ENCODE measurements around the gene RAB11FIP3. TPM values are rescaled to one million over a fixed set of nuclear protein-coding genes. Genes with fewer than 3 reads are reported as not detected.
"Not testable (repeated sequence)": the region's sequence is repeated elsewhere in the genome, so short reads cannot be mapped to it uniquely, and the experiment has no call there.

Gene RAB11FIP3
- total RNA-seq, 1 donor from 2014 or later: 81.5 TPM

GRCh38 chr16:463071-463470, 37.6 kb downstream of the RAB11FIP3 start:
- Mint-ChIP-seq H3K27me3 (ENCODE audit: unreplicated experiment) (peaks cover 9% of the 10 kb centered on the region), H3K4me3 (ENCODE audit: unreplicated experiment) (no peak overlapping the region), H3K27ac (ENCODE audit: unreplicated experiment) (peak overlapping the region; percentile 14), H3K9me3 (ENCODE audit: unreplicated experiment) (no peaks in the 10 kb centered on the region), H3K4me1 (ENCODE audit: unreplicated experiment) (peaks cover 4% of the 10 kb centered on the region), H3K36me3 (ENCODE audit: low read depth, unreplicated experiment) (peaks cover 29% of the 10 kb centered on the region)
- no peak for TF ChIP-seq CTCF (IDR thresholded peaks at IDR 0.05; ENCODE audit: unreplicated experiment)
- no peak for DNase-seq (ENCODE audit: low spot score)

- H3K36me3 Mint-ChIP-seq (ENCODE audit: low read depth, unreplicated experiment): peaks cover 20% of the 10 kb centered on the region
- H3K9me3 Mint-ChIP-seq (ENCODE audit: unreplicated experiment): no peaks in the 10 kb centered on the region
- peaks cover 6% of the 10 kb centered on the region for H3K4me1 Mint-ChIP-seq (ENCODE audit: unreplicated experiment)
- DNase-seq (ENCODE audit: low spot score): no peak
- H3K27ac Mint-ChIP-seq (ENCODE audit: unreplicated experiment): no peak overlapping the region
- H3K4me3 Mint-ChIP-seq (ENCODE audit: unreplicated experiment): no peak overlapping the region
- no peak for TF ChIP-seq CTCF (IDR thresholded peaks at IDR 0.05; ENCODE audit: unreplicated experiment)
- peaks cover 3% of the 10 kb centered on the region for H3K27me3 Mint-ChIP-seq (ENCODE audit: unreplicated experiment)
These were observed 41.2 kb downstream of the RAB11FIP3 start for GRCh38 chr16:466651-467050.

- not testable (repeated sequence) for H3K4me3 Mint-ChIP-seq (ENCODE audit: unreplicated experiment); H3K27ac Mint-ChIP-seq (ENCODE audit: unreplicated experiment); H3K9me3 Mint-ChIP-seq (ENCODE audit: unreplicated experiment); H3K4me1 Mint-ChIP-seq (ENCODE audit: unreplicated experiment); H3K27me3 Mint-ChIP-seq (ENCODE audit: unreplicated experiment); DNase-seq (ENCODE audit: low spot score)
- peaks cover 13% of the 10 kb centered on the region for H3K36me3 Mint-ChIP-seq (ENCODE audit: low read depth, unreplicated experiment)
These were observed 41.9 kb downstream of the RAB11FIP3 start for GRCh38 chr16:467249-467871.

- Mint-ChIP-seq H3K9me3 (ENCODE audit: unreplicated experiment) (no peaks in the 10 kb centered on the region), H3K4me3 (ENCODE audit: unreplicated experiment) (peak overlapping the region; percentile 29), H3K4me1 (ENCODE audit: unreplicated experiment) (peaks cover 6% of the 10 kb centered on the region), H3K27ac (ENCODE audit: unreplicated experiment) (no peak overlapping the region), H3K36me3 (ENCODE audit: low read depth, unreplicated experiment) (peaks cover 11% of the 10 kb centered on the region), H3K27me3 (ENCODE audit: unreplicated experiment) (peaks cover 3% of the 10 kb centered on the region)
- no peak for TF ChIP-seq CTCF (IDR thresholded peaks at IDR 0.05; ENCODE audit: unreplicated experiment)
- peak; percentile 43 for DNase-seq (ENCODE audit: low spot score)
These were observed 42.8 kb downstream of the RAB11FIP3 start for GRCh38 chr16:468068-468821.

GRCh38 chr16:469459-469858, 44.0 kb downstream of the RAB11FIP3 start:
- not testable (repeated sequence) for H3K27ac Mint-ChIP-seq (ENCODE audit: unreplicated experiment); H3K9me3 Mint-ChIP-seq (ENCODE audit: unreplicated experiment); DNase-seq (ENCODE audit: low spot score); H3K4me1 Mint-ChIP-seq (ENCODE audit: unreplicated experiment); H3K4me3 Mint-ChIP-seq (ENCODE audit: unreplicated experiment); H3K27me3 Mint-ChIP-seq (ENCODE audit: unreplicated experiment)
- H3K36me3 Mint-ChIP-seq (ENCODE audit: low read depth, unreplicated experiment): peaks cover 15% of the 10 kb centered on the region

GRCh38 chr16:470418-470817, 45.0 kb downstream of the RAB11FIP3 start:
- H3K4me3 Mint-ChIP-seq (ENCODE audit: unreplicated experiment): no peak overlapping the region
- no peak overlapping the region for H3K27ac Mint-ChIP-seq (ENCODE audit: unreplicated experiment)
- peaks cover 6% of the 10 kb centered on the region for H3K27me3 Mint-ChIP-seq (ENCODE audit: unreplicated experiment)
- TF ChIP-seq CTCF (IDR thresholded peaks at IDR 0.05; ENCODE audit: unreplicated experiment): no peak
- DNase-seq (ENCODE audit: low spot score): no peak
- H3K36me3 Mint-ChIP-seq (ENCODE audit: low read depth, unreplicated experiment): peaks cover 17% of the 10 kb centered on the region
- H3K4me1 Mint-ChIP-seq (ENCODE audit: unreplicated experiment): peaks cover 9% of the 10 kb centered on the region
- no peaks in the 10 kb centered on the region for H3K9me3 Mint-ChIP-seq (ENCODE audit: unreplicated experiment)

Measured in endothelial cell (in vitro differentiated cells).